A549 (cell line): Measurements from ENCODE around the gene IFRD1. TPM values are rescaled to one million over a fixed set of nuclear protein-coding genes. Genes with fewer than 3 reads are reported as not detected.

Experiments
- ATAC-seq, 2 experiments: fragments of 200-7000 bp in 1 of 2; fragments of >200 bp in 1 of 2; cut with Nextera tagmentation in 1 of 2; cut with Tn5 transposase in 1 of 2; 3 replicates each; pipeline versions ENCODE4 v1.8.0 to v1.9.1; 2018 to 2020; ENCODE audit warnings: mild to moderate bottlenecking in 1 of 2, moderate library complexity in 1 of 2
- CTCF ChIA-PET: fragments of 300-600 bp; sonication (Branson Sonifier 250); formaldehyde crosslinking; extraction: SDS; loops from one replicate; lab custom pipeline; 2021; ENCODE audit warnings: antibody characterized with exemption, inconsistent platforms; lab: Yijun Ruan, JAX
- POLR2A ChIA-PET: fragments of 350-600 bp; formaldehyde crosslinking; extraction: SDS; loops from one replicate; lab custom pipeline; 2021; ENCODE audit warnings: antibody characterized with exemption, inconsistent platforms; lab: Yijun Ruan, JAX
- DNase-seq, 2 experiments: peaks; one replicate each; pipeline versions ENCODE4 v3.0.0 to v3.0.0-alpha.2; 2011 to 2016; ENCODE audit warnings: low read depth in 1 of 2, low spot score in 1 of 2
- FAIRE-seq: peaks from 2 replicates; lab custom pipeline; 2011; peaks lifted over from hg19 to GRCh38; lab: Jason Lieb, UNC
- H3K27ac ChIP-seq, 2 experiments: fragments of >200 bp; sonication (Bioruptor Twin); formaldehyde crosslinking; 3 replicates each; pipeline ENCODE4 v1.5.1; 2016 to 2017
- H3K4me1 ChIP-seq: fragments of >200 bp; sonication (Bioruptor Twin); formaldehyde crosslinking; 3 replicates; pipeline ENCODE4 v1.6.1; 2016
- H3K4me2 ChIP-seq: fragments of >200 bp; sonication (Bioruptor Twin); formaldehyde crosslinking; 3 replicates; pipeline ENCODE4 v1.6.1; 2016
- H3K4me3 ChIP-seq: fragments of >200 bp; sonication (Bioruptor Twin); formaldehyde crosslinking; 3 replicates; pipeline ENCODE4 v1.5.1; 2016
- H3K9me3 ChIP-seq: fragments of >200 bp; sonication (Bioruptor Twin); formaldehyde crosslinking; 3 replicates; pipeline ENCODE4 v1.6.1; 2016
- BCL3 ChIP-seq: fragments of >200 bp; sonication (Bioruptor Twin); formaldehyde crosslinking; IDR thresholded peaks from 3 replicates; pipeline ENCODE4 v1.6.1; 2016
- CBX8 ChIP-seq: fragments of 200-600 bp; sonication (generic); IDR thresholded peaks from 2 replicates; pipeline ENCODE4 v1.6.1; 2016
- CHD2 ChIP-seq: fragments of 150-350 bp; IDR thresholded peaks from 2 replicates; pipeline ENCODE4 v1.6.1; 2014; ENCODE audit warnings: low read length; ENCODE audit not compliant: partially characterized antibody
- EHF ChIP-seq: fragments of 250-450 bp; sonication (Bioruptor Pico); IDR thresholded peaks from 2 replicates; pipeline ENCODE4 v1.5.0; 2020; ENCODE audit warnings: mild to moderate bottlenecking
- EHMT2 ChIP-seq: fragments of 200-600 bp; sonication (generic); IDR thresholded peaks from 2 replicates; pipeline ENCODE4 v1.6.1; 2016; ENCODE audit warnings: antibody characterized with exemption, low read depth, mild to moderate bottlenecking, moderate library complexity
- FOSL2 ChIP-seq, 2 experiments: fragments of 450-650 bp in 1 of 2; fragments of >200 bp in 1 of 2; sonication (Bioruptor Twin) in 1 of 2; formaldehyde crosslinking; IDR thresholded peaks; 2 replicates each; pipeline versions ENCODE4 v1.5.0 to v1.6.1; 2016 to 2020; ENCODE audit warnings: mild to moderate bottlenecking in 1 of 2, moderate library complexity in 1 of 2
- FOXS1 ChIP-seq: fragments of 250-450 bp; sonication (Bioruptor Pico); IDR thresholded peaks from 2 replicates; pipeline ENCODE4 v1.5.0; 2020; ENCODE audit warnings: mild to moderate bottlenecking, moderate library complexity
- HDAC2 ChIP-seq: fragments of 200-600 bp; sonication (generic); IDR thresholded peaks from 2 replicates; pipeline ENCODE4 v1.6.1; 2016
- HMGXB4 ChIP-seq: fragments of 250-450 bp; sonication (Bioruptor Pico); IDR thresholded peaks from 2 replicates; pipeline ENCODE4 v1.5.0; 2021; ENCODE audit warnings: mild to moderate bottlenecking, moderate library complexity, borderline replicate concordance
- JUN ChIP-seq, 2 experiments: fragments of >200 bp; sonication (Bioruptor Twin); formaldehyde crosslinking; IDR thresholded peaks; 2 replicates in 1 of 2; 3 replicates in 1 of 2; pipeline ENCODE4 v1.6.1; 2016 to 2017
- JUNB ChIP-seq: fragments of >200 bp; sonication (Bioruptor Twin); formaldehyde crosslinking; IDR thresholded peaks from 2 replicates; pipeline ENCODE4 v1.6.1; 2016
- KDM5A ChIP-seq: fragments of 200-600 bp; sonication (generic); IDR thresholded peaks from 2 replicates; pipeline ENCODE4 v1.6.1; 2016; ENCODE audit warnings: antibody characterized with exemption, mild to moderate bottlenecking
- MYC ChIP-seq: IDR thresholded peaks from 2 replicates; pipeline ENCODE4 v1.6.1; 2012; ENCODE audit warnings: mild to moderate bottlenecking, inconsistent platforms, low read length, improper control_type of control experiment, borderline replicate concordance
- NR3C1 ChIP-seq: fragments of >200 bp; sonication (Bioruptor Twin); formaldehyde crosslinking; IDR thresholded peaks from 3 replicates; pipeline ENCODE4 v1.6.1; 2017
- PBX3 ChIP-seq: IDR thresholded peaks from 2 replicates; pipeline ENCODE4 v1.6.1; 2012
- POLR2AphosphoS2 ChIP-seq: conservative IDR thresholded peaks from 2 replicates; pipeline ENCODE4 v1.6.1; 2012; ENCODE audit warnings: low read length, improper control_type of control experiment, inconsistent platforms
- RARB ChIP-seq: fragments of 250-450 bp; sonication (Bioruptor Pico); IDR thresholded peaks from 2 replicates; pipeline ENCODE4 v1.8.0; 2021; ENCODE audit warnings: mild to moderate bottlenecking, moderate library complexity
- RCOR1 ChIP-seq: fragments of 150-350 bp; IDR thresholded peaks from 2 replicates; pipeline ENCODE4 v1.6.1; 2014; ENCODE audit warnings: antibody characterized with exemption, low read length, low read depth
- RFX5 ChIP-seq: fragments of 450-650 bp; IDR thresholded peaks from 2 replicates; pipeline ENCODE4 v1.7.1; 2014; ENCODE audit warnings: antibody characterized with exemption, mild to moderate bottlenecking, moderate library complexity
- TFCP2L1 ChIP-seq: fragments of 250-450 bp; sonication (Bioruptor Pico); IDR thresholded peaks from 2 replicates; pipeline ENCODE4 v1.5.0; 2021; ENCODE audit warnings: mild to moderate bottlenecking
- TP53 ChIP-seq: fragments of 250-450 bp; sonication (Bioruptor Pico); IDR thresholded peaks from 2 replicates; pipeline ENCODE4 v1.5.0; 2021; ENCODE audit warnings: mild to moderate bottlenecking, moderate library complexity
- ZC3H11A ChIP-seq: fragments of 450-650 bp; IDR thresholded peaks from 2 replicates; pipeline ENCODE4 v1.6.1; 2014; ENCODE audit warnings: antibody characterized with exemption, mild to moderate bottlenecking
- ZNF302 ChIP-seq: fragments of 250-450 bp; sonication (Bioruptor Pico); IDR thresholded peaks from 2 replicates; pipeline ENCODE4 v1.9.0; 2021; ENCODE audit warnings: inconsistent platforms, mild to moderate bottlenecking, moderate library complexity
- ZSCAN20 ChIP-seq: fragments of 250-450 bp; sonication (Bioruptor Pico); IDR thresholded peaks from 2 replicates; pipeline ENCODE4 v1.8.0; 2022; ENCODE audit warnings: mild to moderate bottlenecking, moderate library complexity
- WGBS: methylation state at CpG from one replicate; pipeline ENCODE4 v1.1.6; 2017; ENCODE audit errors: missing lambda C conversion rate; 5-methylcytosine and 5-hydroxymethylcytosine counted together
- polyA plus RNA-seq, 4 experiments: library from polyadenylated mRNA; depleted of rRNA in 3 of 4; stranded (reverse); fragments of >200 nt; fragmentation: RNase III in 1 of 4; extraction: RNeasy Plus Mini Kit Qiagen cat#74134 plus additional on column Dnase treatment in 1 of 4; gene quantifications; 2 replicates in 3 of 4; 3 replicates in 1 of 4; pipeline ENCODE4 v1.2.3, GENCODE V29; 2011 to 2017
- TF ChIP-seq, protein P1 (sequence below): fragments of 150-350 bp; IDR thresholded peaks from 2 replicates; pipeline ENCODE4 v1.6.1; 2014; ENCODE audit warnings: low read depth, mild to moderate bottlenecking, low read length
- TF ChIP-seq, protein P2 (sequence below): fragments of 450-650 bp; IDR thresholded peaks from 2 replicates; pipeline ENCODE4 v1.6.1; 2014; ENCODE audit warnings: antibody characterized with exemption

IFRD1 gene
- polyA plus RNA-seq, 2 of the 4 experiments (the other 2 are of a cell fraction) = 38.8 to 129 TPM

DNA sequence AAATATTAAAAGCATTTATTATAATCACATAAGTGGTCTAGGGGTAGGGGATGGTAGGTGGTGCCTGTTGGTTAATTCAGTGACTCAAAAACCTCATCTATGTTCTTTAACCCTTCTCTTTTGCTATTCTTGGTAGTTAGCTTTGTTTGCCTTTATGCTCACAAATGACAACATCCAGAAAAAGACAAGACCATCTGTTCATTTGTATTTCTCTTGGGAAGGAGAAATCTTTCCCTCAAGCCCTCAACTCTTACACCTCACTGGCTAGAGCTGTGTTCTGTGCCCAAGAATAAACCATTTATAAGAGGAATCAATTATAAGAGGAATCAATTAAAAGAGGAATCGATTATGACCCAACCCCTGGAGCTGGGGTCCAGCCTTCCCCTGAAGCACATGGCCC lies 10.8 kb upstream of the IFRD1 start:
- POLR2A ChIA-PET = no interaction called here
- peaks cover 32% of the 10 kb centered on the region for H3K4me1 ChIP-seq
- no peak for TF ChIP-seq CHD2
- TF ChIP-seq HDAC2 = no peak
- TF ChIP-seq CBX8 = no peak
- TF ChIP-seq, protein P1, sequence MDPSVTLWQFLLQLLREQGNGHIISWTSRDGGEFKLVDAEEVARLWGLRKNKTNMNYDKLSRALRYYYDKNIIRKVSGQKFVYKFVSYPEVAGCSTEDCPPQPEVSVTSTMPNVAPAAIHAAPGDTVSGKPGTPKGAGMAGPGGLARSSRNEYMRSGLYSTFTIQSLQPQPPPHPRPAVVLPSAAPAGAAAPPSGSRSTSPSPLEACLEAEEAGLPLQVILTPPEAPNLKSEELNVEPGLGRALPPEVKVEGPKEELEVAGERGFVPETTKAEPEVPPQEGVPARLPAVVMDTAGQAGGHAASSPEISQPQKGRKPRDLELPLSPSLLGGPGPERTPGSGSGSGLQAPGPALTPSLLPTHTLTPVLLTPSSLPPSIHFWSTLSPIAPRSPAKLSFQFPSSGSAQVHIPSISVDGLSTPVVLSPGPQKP = no peak
- TF ChIP-seq NR3C1 = no peak
- TF ChIP-seq, protein P2, sequence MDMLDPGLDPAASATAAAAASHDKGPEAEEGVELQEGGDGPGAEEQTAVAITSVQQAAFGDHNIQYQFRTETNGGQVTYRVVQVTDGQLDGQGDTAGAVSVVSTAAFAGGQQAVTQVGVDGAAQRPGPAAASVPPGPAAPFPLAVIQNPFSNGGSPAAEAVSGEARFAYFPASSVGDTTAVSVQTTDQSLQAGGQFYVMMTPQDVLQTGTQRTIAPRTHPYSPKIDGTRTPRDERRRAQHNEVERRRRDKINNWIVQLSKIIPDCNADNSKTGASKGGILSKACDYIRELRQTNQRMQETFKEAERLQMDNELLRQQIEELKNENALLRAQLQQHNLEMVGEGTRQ = no peak
- TF ChIP-seq MYC = no peak
- TF ChIP-seq FOSL2 (IDR thresholded peaks at IDR 0.05) = no peak
- no peak for TF ChIP-seq FOSL2 (CRISPR knock-in tag; IDR thresholded peaks at IDR 0.05)
- TF ChIP-seq TFCP2L1 (CRISPR knock-in tag) = no peak
- TF ChIP-seq ZNF302 (CRISPR knock-in tag) = no peak
- TF ChIP-seq TP53 (CRISPR knock-in tag) = no peak
- no peak for TF ChIP-seq ZSCAN20 (CRISPR knock-in tag)

DNA sequence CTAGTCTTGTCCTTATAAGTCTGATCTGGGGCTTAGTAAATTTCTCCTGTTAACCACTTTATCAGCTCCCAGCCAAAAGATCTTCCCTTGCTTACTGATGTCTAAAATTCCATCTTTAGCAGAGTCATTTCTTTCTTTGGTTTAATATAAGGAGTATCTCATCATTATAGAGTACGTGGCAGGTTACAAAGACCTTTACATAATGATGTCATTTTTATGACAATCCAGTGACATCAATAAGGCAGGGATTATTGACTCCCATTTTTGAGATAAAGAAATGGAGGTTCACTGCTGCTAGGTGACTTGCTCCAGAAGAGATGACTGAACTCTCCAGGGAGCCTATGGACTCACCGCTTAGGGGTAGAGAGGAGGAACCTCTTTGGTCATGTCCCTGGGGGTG lies 8.1 kb upstream of the IFRD1 start:
- 0 out of 6 replicates have a peak, but pooled peaks of 1 of the 2 experiments have one; percentile 24 for ATAC-seq
- H3K4me2 ChIP-seq = no peak overlapping the region
- TF ChIP-seq ZC3H11A = no peak
- no peak for TF ChIP-seq CBX8
- no peak for TF ChIP-seq HMGXB4
- TF ChIP-seq RARB (CRISPR knock-in tag) = no peak
- no peak for TF ChIP-seq FOXS1 (CRISPR knock-in tag)
- TF ChIP-seq NR3C1 = no peak
- TF ChIP-seq PBX3 = no peak
- TF ChIP-seq RCOR1 = no peak
- TF ChIP-seq, protein P2 = no peak
- no peak for TF ChIP-seq JUN (IDR thresholded peaks at IDR 0.05)
- no peak for TF ChIP-seq EHF (CRISPR knock-in tag)
- no peak for TF ChIP-seq TFCP2L1 (CRISPR knock-in tag)
- no peak for TF ChIP-seq KDM5A
- TF ChIP-seq RFX5 = no peak
- TF ChIP-seq JUNB = no peak
- TF ChIP-seq EHMT2 = no peak
- TF ChIP-seq BCL3 = no peak
- TF ChIP-seq POLR2AphosphoS2 = no peak
- CTCF ChIA-PET = interaction anchor here (1.6 to 2.1 kb wide), 2 partner anchors 31 to 679 kb away, joined by 4 read pairs; no protein-coding TSS in a partner anchor
- POLR2A ChIA-PET = interaction anchor here (1.9 kb wide), 1 partner anchor 8 kb away, joined by 10 read pairs; the partner anchor contains the start of gene IFRD1
- H3K4me3 ChIP-seq = no peak overlapping the region
- no peaks in the 10 kb centered on the region for H3K9me3 ChIP-seq
- H3K4me1 ChIP-seq = peaks cover 6% of the 10 kb centered on the region
- no peak for DNase-seq
- 74% methylated on average over 2 of the region's 2 CpGs for WGBS
- H3K27ac ChIP-seq = no peak overlapping the region
- FAIRE-seq = no peak

More for the DNA sequence above, 10.8 kb upstream of the IFRD1 start:
- DNase-seq = no peak
- no peaks in the 10 kb centered on the region for H3K9me3 ChIP-seq
- no peak for ATAC-seq
- FAIRE-seq = no peak
- H3K4me3 ChIP-seq = no peak overlapping the region
- WGBS = 83% methylated on average over 1 of the region's 1 CpG
- CTCF ChIA-PET = interaction anchor here (0.7 kb wide), 1 partner anchor 676 kb away, joined by 5 read pairs; no protein-coding TSS in a partner anchor
- H3K27ac ChIP-seq = no peak overlapping the region
- no peak overlapping the region for H3K4me2 ChIP-seq
